Liver (tissue), 3 donors: Measurements from ENCODE around the gene SP7.

Experiments
- CTCF ChIP-seq: fragments of 150-350 bp; IDR thresholded peaks from 2 replicates; pipeline ENCODE4 v1.5.1; 2017; ENCODE audit warnings: improper control_type of control experiment, low read depth, low read length; ENCODE audit not compliant: missing input control
- EGR1 ChIP-seq, 2 donors: IDR thresholded peaks; 2 replicates each; pipeline ENCODE4 v1.6.1; 2016 to 2018; ENCODE audit warnings: antibody characterized with exemption in 2 of 2, low read depth in 2 of 2
- FOXA2 ChIP-seq: IDR thresholded peaks from 2 replicates; pipeline ENCODE4 v1.6.1; 2016; ENCODE audit warnings: antibody characterized with exemption
- GABPA ChIP-seq, 2 donors: IDR thresholded peaks in 1 of 2; conservative IDR thresholded peaks in 1 of 2; 2 replicates each; pipeline ENCODE4 v1.6.1; 2016; ENCODE audit warnings: antibody characterized with exemption in 2 of 2, mild to moderate bottlenecking in 1 of 2, moderate library complexity in 1 of 2
- MAX ChIP-seq: IDR thresholded peaks from 2 replicates; pipeline ENCODE4 v1.6.1; 2016; ENCODE audit warnings: antibody characterized with exemption
- RAD21 ChIP-seq, 2 donors: IDR thresholded peaks; 2 replicates each; pipeline ENCODE4 v1.6.1; 2016; ENCODE audit warnings: antibody characterized with exemption in 2 of 2, mild to moderate bottlenecking in 2 of 2
- REST ChIP-seq: IDR thresholded peaks from 2 replicates; pipeline ENCODE4 v1.6.1; 2016; ENCODE audit warnings: antibody characterized with exemption, mild to moderate bottlenecking
- TAF1 ChIP-seq: conservative IDR thresholded peaks from 2 replicates; pipeline ENCODE4 v1.6.1; 2016; ENCODE audit warnings: antibody characterized with exemption, mild to moderate bottlenecking
- ZBTB33 ChIP-seq: IDR thresholded peaks from 2 replicates; pipeline ENCODE4 v1.6.1; 2016; ENCODE audit warnings: antibody characterized with exemption
- donor health status: healthy.
- donor health status: healthy.

DNA sequence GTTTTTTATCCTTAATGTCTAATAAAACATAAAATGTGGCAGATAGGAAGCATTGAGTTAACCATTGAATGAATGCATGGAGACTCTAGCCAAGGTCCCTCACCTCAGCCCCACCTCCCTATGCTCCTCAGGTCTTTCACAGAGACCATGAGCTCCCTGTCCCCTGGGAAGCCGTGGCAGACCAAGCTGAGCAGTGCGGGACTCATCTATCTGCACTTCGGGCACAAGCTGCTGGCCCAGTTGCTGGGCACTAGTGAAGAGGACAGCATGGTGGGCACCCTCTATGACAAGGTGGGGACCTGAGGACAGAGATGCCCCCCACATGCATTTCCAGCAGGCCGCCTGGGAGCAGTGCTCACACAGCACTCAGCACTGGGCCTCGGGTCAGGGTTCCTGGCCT is 33.3 kb downstream of the SP7 start:
- TF ChIP-seq CTCF (no peak), GABPA (IDR thresholded peaks at IDR 0.05 in 1 of 2, conservative IDR thresholded peaks at IDR 0.05 in 1 of 2) (no peak), TAF1 (no peak), ZBTB33 (no peak), EGR1 (IDR thresholded peaks at IDR 0.05; ENCODE audit: low read depth in 2 of 2) (no peak), FOXA2 (no peak), MAX (no peak), RAD21 (IDR thresholded peaks at IDR 0.05) (no peak), REST (no peak)
